K562 (cell line): Measurements from ENCODE around the gene MCIDAS. TPM values are rescaled to one million over a fixed set of nuclear protein-coding genes. Genes with fewer than 3 reads are reported as not detected.

ENCODE experiments used
- CTCF ChIP-seq, 3 experiments: IDR thresholded peaks in 2 of 3; conservative IDR thresholded peaks in 1 of 3; 2 replicates each; pipeline ENCODE4 v1.5.1; 2011 to 2012; ENCODE audit warnings: low read length in 3 of 3, mild to moderate bottlenecking in 3 of 3, control low read depth in 2 of 3, improper control_type of control experiment in 1 of 3, inconsistent platforms in 1 of 3, low read depth in 1 of 3, mixed read lengths in 1 of 3, moderate library complexity in 1 of 3; ENCODE audit not compliant: insufficient read depth in 2 of 3
- E4F1 ChIP-seq: fragments of 250-450 bp; sonication (Bioruptor Pico); IDR thresholded peaks from 2 replicates; pipeline ENCODE4 v1.5.0; 2021; ENCODE audit warnings: mild to moderate bottlenecking, borderline replicate concordance
- ETS1 ChIP-seq: conservative IDR thresholded peaks from 2 replicates; pipeline ENCODE4 v1.6.1; 2011; ENCODE audit warnings: low read depth, mild to moderate bottlenecking, low read length; ENCODE audit not compliant: control insufficient read depth
- GABPB2 ChIP-seq: fragments of 250-450 bp; sonication (Bioruptor Pico); conservative IDR thresholded peaks from 2 replicates; pipeline ENCODE4 v1.5.1; 2021; ENCODE audit warnings: mild to moderate bottlenecking
- GATAD2A ChIP-seq: fragments of 450-650 bp; IDR thresholded peaks from 2 replicates; pipeline ENCODE4 v1.6.1; 2017
- HDAC8 ChIP-seq: fragments of 450-650 bp; IDR thresholded peaks from 2 replicates; pipeline ENCODE4 v1.6.1; 2016; ENCODE audit warnings: mild to moderate bottlenecking, missing genetic modification characterization, moderate library complexity, missing compliant biosample characterization
- ILF3 ChIP-seq: fragments of 450-650 bp; IDR thresholded peaks from 2 replicates; pipeline ENCODE4 v1.6.1; 2018; ENCODE audit warnings: antibody characterized with exemption, mild to moderate bottlenecking, moderate library complexity, borderline replicate concordance
- IRF9 ChIP-seq: fragments of 450-650 bp; IDR thresholded peaks from 2 replicates; pipeline ENCODE4 v1.6.1; 2016; ENCODE audit warnings: missing biosample characterization, missing genetic modification characterization
- MEF2D ChIP-seq: conservative IDR thresholded peaks from 2 replicates; pipeline ENCODE4 v1.6.1; 2016; ENCODE audit warnings: low read depth, missing genetic modification characterization, missing compliant biosample characterization
- polyA plus RNA-seq, 8 experiments: library from polyadenylated mRNA; depleted of rRNA in 4 of 8; stranded (reverse) in 5 of 8; unstranded in 3 of 8; fragments of >200 nt; fragmentation: Nextera tagmentation in 2 of 8; fragmentation: Illumina TruSeq in 1 of 8; extraction: Ambion mirVana in 2 of 8; extraction: Trizol in 1 of 8; gene quantifications; 2 replicates each; pipeline versions ENCODE4 v1.2.1 to v1.2.3, GENCODE V29; 2011 to 2014; ENCODE audit warnings: inconsistent platforms in 1 of 8, missing spikeins in 1 of 8
- total RNA-seq, 7 experiments: library from RNA; depleted of rRNA in 6 of 7; stranded (reverse); fragments of >200 nt in 6 of 7; fragmentation: Illumina TruSeq in 2 of 7; extraction: Trizol in 2 of 7; gene quantifications; 2 replicates each; pipeline versions ENCODE4 v1.2.1 to v1.2.3, GENCODE V29; 2011 to 2021; ENCODE audit warnings: low replicate concordance in 1 of 7
- TF ChIP-seq, protein P1 (sequence below): sonication (generic); formaldehyde crosslinking; IDR thresholded peaks from 2 replicates; pipeline ENCODE4 v1.8.1; 2022; ENCODE audit warnings: missing genetic modification reagents

Gene MCIDAS
- total and polyA plus RNA-seq, 9 of the 15 experiments (the other 6 are each of a cell fraction or from before 2014, with no cell fraction given): 0.07 to 1.5 (median 0.69) TPM

DNA sequence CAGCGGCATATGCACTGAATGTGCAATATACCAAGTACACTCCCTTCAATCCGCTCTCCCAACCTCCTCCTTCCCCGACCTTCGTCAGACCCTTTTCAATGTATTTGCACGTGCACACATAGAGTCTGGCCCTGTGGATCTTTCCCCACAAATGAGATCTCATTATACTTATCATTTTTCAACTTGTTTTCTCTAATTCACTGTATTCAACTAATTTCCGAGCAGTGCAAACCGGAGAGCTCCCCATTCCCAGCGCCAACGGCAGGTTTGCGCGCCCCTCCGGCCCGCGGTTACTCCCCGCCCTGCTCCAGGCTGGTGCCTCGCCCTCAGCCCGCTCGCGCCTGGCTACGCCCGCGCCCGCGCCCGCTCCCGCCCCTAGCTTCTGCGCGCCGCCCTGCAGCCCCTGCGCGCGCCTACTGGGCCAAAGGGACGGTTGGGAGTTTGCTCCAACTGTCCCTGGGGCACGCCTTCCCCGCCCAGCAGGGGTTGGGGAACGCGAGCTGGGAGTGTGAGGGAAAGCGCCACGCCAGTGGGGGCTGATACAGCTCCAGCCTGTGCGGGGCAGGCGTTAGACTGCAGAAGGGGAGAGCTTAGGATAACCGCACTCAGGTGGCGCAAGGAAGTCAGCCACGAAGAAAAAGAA, 50.8 kb downstream of the MCIDAS start (continued):
- TF ChIP-seq ILF3: no peak
- TF ChIP-seq GATAD2A: 0 out of 2 replicates have a peak, but pooled peaks have one; percentile 65
- no peak for TF ChIP-seq MEF2D (tag)
- peak; percentile 17 to 34 (median 22); a peak in 2 of 6 replicates for TF ChIP-seq CTCF (IDR thresholded peaks at IDR 0.05 in 2 of 3, conservative IDR thresholded peaks at IDR 0.05 in 1 of 3; ENCODE audit: insufficient read depth in 2 of 3, low read depth in 1 of 3, low read length in 3 of 3)
- TF ChIP-seq HDAC8 (tag): peak; percentile 33; the same call in 1 of the 2 replicates
- no peak for TF ChIP-seq E4F1
- TF ChIP-seq GABPB2 (CRISPR knock-in tag): no peak
- no peak for TF ChIP-seq IRF9 (tag)
- TF ChIP-seq, protein P1, sequence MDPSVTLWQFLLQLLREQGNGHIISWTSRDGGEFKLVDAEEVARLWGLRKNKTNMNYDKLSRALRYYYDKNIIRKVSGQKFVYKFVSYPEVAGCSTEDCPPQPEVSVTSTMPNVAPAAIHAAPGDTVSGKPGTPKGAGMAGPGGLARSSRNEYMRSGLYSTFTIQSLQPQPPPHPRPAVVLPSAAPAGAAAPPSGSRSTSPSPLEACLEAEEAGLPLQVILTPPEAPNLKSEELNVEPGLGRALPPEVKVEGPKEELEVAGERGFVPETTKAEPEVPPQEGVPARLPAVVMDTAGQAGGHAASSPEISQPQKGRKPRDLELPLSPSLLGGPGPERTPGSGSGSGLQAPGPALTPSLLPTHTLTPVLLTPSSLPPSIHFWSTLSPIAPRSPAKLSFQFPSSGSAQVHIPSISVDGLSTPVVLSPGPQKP (CRISPR knock-in tag): no peak
- TF ChIP-seq ETS1: no peak
